HCT116 (cell line): ENCODE results near the gene ITPR1. TPM values are rescaled to one million over a fixed set of nuclear protein-coding genes. Genes with fewer than 3 reads are reported as not detected.

ENCODE experiments used
- ATAC-seq: fragments of 200-7000 bp; cut with Tn5 transposase; 2 replicates; pipeline ENCODE4 v1.9.1; 2020; ENCODE audit warnings: mild to moderate bottlenecking, moderate library complexity
- BruUV-seq: library from RNA; stranded (reverse); fragments of 400-500 nt; replicated peaks from 2 replicates; lab custom pipeline; 2021; lab: Mats Ljungman, UMichigan
- CTCF ChIA-PET: fragments of 300-600 bp; sonication (Branson Sonifier 250); formaldehyde crosslinking; loops from one replicate; lab custom pipeline; 2021; ENCODE audit warnings: antibody characterized with exemption; lab: Charles Lee
- POLR2A ChIA-PET: fragments of 300-600, 350-600 bp; sonication (Branson Sonifier 250); formaldehyde crosslinking; loops from one replicate; lab custom pipeline; 2021; ENCODE audit warnings: antibody characterized with exemption; lab: Charles Lee
- RAD21 ChIA-PET, 2 experiments: fragments of 300-600 bp; sonication (Branson Sonifier 250); formaldehyde crosslinking; loops; one replicate each; lab custom pipeline; 2023; ENCODE audit warnings: low total read pairs in 2 of 2; ENCODE audit not compliant: uncharacterized antibody in 2 of 2, unreplicated experiment in 2 of 2, low non-redundant PET in 1 of 2; lab: Charles Lee
- DNase-seq: peaks from one replicate; pipeline ENCODE4 v3.0.0-alpha.2; 2010; ENCODE audit warnings: low read depth, low spot score
- H2AFZ ChIP-seq: fragments of 200-600 bp; shearing (Covaris generic), sonication (generic); 2 replicates; pipeline ENCODE4 v1.6.1; 2017; ENCODE audit warnings: low read depth, mixed run types, mixed read lengths, antibody characterized with exemption, low read length; ENCODE audit not compliant: poor library complexity, severe bottlenecking
- H3K27ac ChIP-seq: 2 replicates; pipeline ENCODE4 v1.5.1; 2012; ENCODE audit warnings: low read depth, low read length
- H3K27me3 ChIP-seq: fragments of 200-600 bp; sonication (generic); 2 replicates; pipeline ENCODE4 v1.6.1; 2016; ENCODE audit warnings: mixed run types, low read length, mixed read lengths; ENCODE audit not compliant: insufficient read depth
- H3K36me3 ChIP-seq, 2 experiments: fragments of 200-500 bp in 1 of 2; fragments of 200-600 bp in 1 of 2; sonication (Bioruptor generic) in 1 of 2; sonication (generic) in 1 of 2; 2 replicates each; pipeline versions ENCODE4 v1.5.1 to v1.6.1; 2014 to 2016; ENCODE audit warnings: low read length in 2 of 2, inconsistent platforms in 1 of 2, mixed read lengths in 1 of 2, mixed run types in 1 of 2; ENCODE audit not compliant: insufficient read depth in 2 of 2, control insufficient read depth in 1 of 2
- H3K4me1 ChIP-seq, 2 experiments: fragments of 200-600 bp in 1 of 2; sonication (generic) in 1 of 2; 2 replicates each; pipeline versions ENCODE4 v1.5.1 to v1.6.1; 2012 to 2017; ENCODE audit warnings: low read length in 2 of 2, inconsistent platforms in 1 of 2, mild to moderate bottlenecking in 1 of 2, mixed read lengths in 1 of 2, mixed run types in 1 of 2, moderate library complexity in 1 of 2; ENCODE audit not compliant: insufficient read depth in 2 of 2, control insufficient read depth in 1 of 2
- H3K4me2 ChIP-seq: fragments of 200-600 bp; sonication (generic); 2 replicates; pipeline ENCODE4 v1.6.1; 2017; ENCODE audit warnings: mixed run types, low read length, mixed read lengths
- H3K4me3 ChIP-seq, 2 experiments: fragments of 200-600 bp in 1 of 2; sonication (generic) in 1 of 2; replicated peaks in 1 of 2; 2 replicates each; pipeline ENCODE4 v1.5.1; 2011 to 2016; ENCODE audit warnings: low read length in 2 of 2, control low read depth in 1 of 2, low read depth in 1 of 2, mild to moderate bottlenecking in 1 of 2, mixed read lengths in 1 of 2, mixed run types in 1 of 2
- H3K79me2 ChIP-seq: fragments of 200-600 bp; sonication (generic); 2 replicates; pipeline ENCODE4 v1.6.1; 2017; ENCODE audit warnings: mild to moderate bottlenecking, mixed run types, low read length, moderate library complexity, mixed read lengths; ENCODE audit not compliant: insufficient read depth
- H3K9ac ChIP-seq: fragments of 200-600 bp; sonication (generic); 2 replicates; pipeline ENCODE4 v1.6.1; 2016; ENCODE audit warnings: low read length, mixed read lengths
- H3K9me2 ChIP-seq: fragments of 200-600 bp; sonication (generic), shearing (Covaris generic); 2 replicates; pipeline ENCODE4 v1.6.1; 2017; ENCODE audit warnings: mixed run types, mild to moderate bottlenecking, moderate library complexity; ENCODE audit not compliant: insufficient read depth
- H3K9me3 ChIP-seq, 2 experiments: fragments of 200-500 bp in 1 of 2; fragments of 200-600 bp in 1 of 2; sonication (Bioruptor generic) in 1 of 2; sonication (generic) in 1 of 2; 2 replicates each; pipeline ENCODE4 v1.6.1; 2014 to 2017; ENCODE audit warnings: low read length in 2 of 2, mixed read lengths in 2 of 2, inconsistent platforms in 1 of 2, low read depth in 1 of 2, mild to moderate bottlenecking in 1 of 2, mixed run types in 1 of 2, moderate library complexity in 1 of 2; ENCODE audit not compliant: control insufficient read depth in 1 of 2, insufficient read depth in 1 of 2
- H4K20me1 ChIP-seq: fragments of 200-600 bp; sonication (generic), shearing (Covaris generic); 2 replicates; pipeline ENCODE4 v1.6.1; 2017; ENCODE audit warnings: mixed run types, mild to moderate bottlenecking, moderate library complexity; ENCODE audit not compliant: insufficient read depth
- CEBPB ChIP-seq: IDR thresholded peaks from 2 replicates; pipeline ENCODE4 v1.6.1; 2012; ENCODE audit warnings: low read depth
- EZH2phosphoT487 ChIP-seq: fragments of 200-600 bp; IDR thresholded peaks from 2 replicates; pipeline ENCODE4 v1.6.1; 2018; ENCODE audit warnings: antibody characterized with exemption, borderline replicate concordance
- POLR2A ChIP-seq: IDR thresholded peaks from 2 replicates; pipeline ENCODE4 v1.7.0; 2011; ENCODE audit warnings: borderline replicate concordance; ENCODE audit not compliant: insufficient read depth, insufficient read length; ENCODE audit errors: extremely low read depth
- POLR2AphosphoS5 ChIP-seq: IDR thresholded peaks from 2 replicates; pipeline ENCODE4 v1.6.1; 2011; ENCODE audit warnings: mild to moderate bottlenecking, low read depth, low read length, moderate library complexity
- SRF ChIP-seq: IDR thresholded peaks from 2 replicates; pipeline ENCODE4 v1.6.1; 2012; ENCODE audit warnings: low read depth
- YY1 ChIP-seq: IDR thresholded peaks from 2 replicates; pipeline ENCODE4 v1.6.1; 2011; ENCODE audit warnings: low read length, low read depth, moderate library complexity, mild to moderate bottlenecking; ENCODE audit not compliant: insufficient replicate concordance; ENCODE audit errors: extremely low read depth
- ZFX ChIP-seq: fragments of 450-650 bp; IDR thresholded peaks from 2 replicates; pipeline ENCODE4 v1.6.1; 2017
- intact Hi-C: fragments of 100-400 bp; cut with micrococcal nuclease; formaldehyde crosslinking; loops from 2 replicates; pipeline ENCODE4 v1.10.0; 2022
- total RNA-seq: library from RNA; stranded (reverse); gene quantifications from one replicate; pipeline ENCODE4 v1.2.1, GENCODE V29; 2021; ENCODE audit not compliant: unreplicated experiment
- TF ChIP-seq, protein P1 (sequence below): IDR thresholded peaks from 2 replicates; pipeline ENCODE4 v1.6.1; 2012
- TF ChIP-seq, protein P2 (sequence below), 3 experiments: fragments of 200-600 bp in 1 of 3; sonication (generic) in 1 of 3; IDR thresholded peaks in 2 of 3; conservative IDR thresholded peaks in 1 of 3; 2 replicates each; pipeline ENCODE4 v1.5.1; 2012 to 2017; ENCODE audit warnings: low read depth in 2 of 3, low read length in 2 of 3, antibody characterized with exemption in 1 of 3, borderline replicate concordance in 1 of 3, control low read depth in 1 of 3, mild to moderate bottlenecking in 1 of 3, mixed read lengths in 1 of 3, mixed run types in 1 of 3, moderate library complexity in 1 of 3; ENCODE audit not compliant: insufficient read depth in 1 of 3
- TF ChIP-seq, protein P3 (sequence below): IDR thresholded peaks from 2 replicates; pipeline ENCODE4 v1.6.1; 2011; ENCODE audit warnings: mild to moderate bottlenecking, low read length, moderate library complexity; ENCODE audit not compliant: insufficient replicate concordance; ENCODE audit errors: extremely low read depth

Gene ITPR1
- total RNA-seq, 1 experiment from 2014 or later, result 9.2 TPM

DNA sequence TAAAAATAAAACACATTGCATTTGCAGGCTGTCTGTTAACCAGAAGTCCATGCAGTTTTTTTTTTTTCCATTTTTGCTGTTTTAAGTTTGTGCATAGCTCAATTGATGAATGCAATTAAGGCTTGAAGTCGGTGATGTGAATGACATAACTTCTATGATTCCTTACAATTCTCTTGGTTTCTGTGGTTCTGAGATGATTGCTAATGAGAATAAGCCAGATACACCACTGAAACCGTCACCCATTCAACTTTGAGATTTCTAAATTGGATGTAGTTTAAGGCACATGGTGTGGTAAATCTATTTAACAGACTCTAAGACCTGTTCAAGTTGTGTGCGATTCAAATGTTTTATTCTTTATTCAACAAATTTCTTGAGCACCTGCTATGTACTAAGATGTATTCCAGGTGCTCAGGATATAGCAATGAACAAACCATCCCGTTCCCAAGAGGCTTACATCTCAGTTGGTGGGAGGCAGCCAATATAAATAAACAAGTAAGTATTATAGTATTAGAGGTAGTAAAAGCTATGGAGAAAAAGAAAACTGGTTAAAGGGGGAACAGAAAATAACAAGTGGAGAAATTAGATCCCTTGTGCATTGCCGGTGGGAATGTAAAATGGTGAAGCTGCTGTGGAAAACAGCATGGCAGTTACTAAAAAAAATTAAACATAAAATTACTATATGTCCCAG is 4.0 kb downstream of the ITPR1 start:
- BruUV-seq, result no TSS peak
- intact Hi-C loops, result no loop called here
- ATAC-seq (no peak), DNase-seq (no peak)
- peaks cover 0 to 16% of the 10 kb centered on the region in 2 experiments; a peak in 2 of 4 replicates for H3K4me1 ChIP-seq
- no peak overlapping the region for H3K9ac ChIP-seq
- H2AFZ ChIP-seq, result no peak overlapping the region
- H3K9me2 ChIP-seq, result no peaks in the 10 kb centered on the region
- H3K79me2 ChIP-seq, result no peaks in the 10 kb centered on the region
- no peaks in the 10 kb centered on the region for H3K9me3 ChIP-seq
- H3K27ac ChIP-seq, result no peak overlapping the region
- TF ChIP-seq YY1 (no peak), SRF (no peak), EZH2phosphoT487 (no peak), POLR2A (no peak), ZFX (no peak), CEBPB (no peak), POLR2AphosphoS5 (no peak)
- TF ChIP-seq, protein P1, sequence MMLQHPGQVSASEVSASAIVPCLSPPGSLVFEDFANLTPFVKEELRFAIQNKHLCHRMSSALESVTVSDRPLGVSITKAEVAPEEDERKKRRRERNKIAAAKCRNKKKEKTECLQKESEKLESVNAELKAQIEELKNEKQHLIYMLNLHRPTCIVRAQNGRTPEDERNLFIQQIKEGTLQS, result no peak
- TF ChIP-seq, protein P2, sequence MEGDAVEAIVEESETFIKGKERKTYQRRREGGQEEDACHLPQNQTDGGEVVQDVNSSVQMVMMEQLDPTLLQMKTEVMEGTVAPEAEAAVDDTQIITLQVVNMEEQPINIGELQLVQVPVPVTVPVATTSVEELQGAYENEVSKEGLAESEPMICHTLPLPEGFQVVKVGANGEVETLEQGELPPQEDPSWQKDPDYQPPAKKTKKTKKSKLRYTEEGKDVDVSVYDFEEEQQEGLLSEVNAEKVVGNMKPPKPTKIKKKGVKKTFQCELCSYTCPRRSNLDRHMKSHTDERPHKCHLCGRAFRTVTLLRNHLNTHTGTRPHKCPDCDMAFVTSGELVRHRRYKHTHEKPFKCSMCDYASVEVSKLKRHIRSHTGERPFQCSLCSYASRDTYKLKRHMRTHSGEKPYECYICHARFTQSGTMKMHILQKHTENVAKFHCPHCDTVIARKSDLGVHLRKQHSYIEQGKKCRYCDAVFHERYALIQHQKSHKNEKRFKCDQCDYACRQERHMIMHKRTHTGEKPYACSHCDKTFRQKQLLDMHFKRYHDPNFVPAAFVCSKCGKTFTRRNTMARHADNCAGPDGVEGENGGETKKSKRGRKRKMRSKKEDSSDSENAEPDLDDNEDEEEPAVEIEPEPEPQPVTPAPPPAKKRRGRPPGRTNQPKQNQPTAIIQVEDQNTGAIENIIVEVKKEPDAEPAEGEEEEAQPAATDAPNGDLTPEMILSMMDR (IDR thresholded peaks at IDR 0.05 in 2 of 3, conservative IDR thresholded peaks at IDR 0.05 in 1 of 3; ENCODE audit: borderline replicate concordance in 1 of 3, insufficient read depth in 1 of 3, low read depth in 2 of 3, low read length in 2 of 3), result no peak
- TF ChIP-seq, protein P3, sequence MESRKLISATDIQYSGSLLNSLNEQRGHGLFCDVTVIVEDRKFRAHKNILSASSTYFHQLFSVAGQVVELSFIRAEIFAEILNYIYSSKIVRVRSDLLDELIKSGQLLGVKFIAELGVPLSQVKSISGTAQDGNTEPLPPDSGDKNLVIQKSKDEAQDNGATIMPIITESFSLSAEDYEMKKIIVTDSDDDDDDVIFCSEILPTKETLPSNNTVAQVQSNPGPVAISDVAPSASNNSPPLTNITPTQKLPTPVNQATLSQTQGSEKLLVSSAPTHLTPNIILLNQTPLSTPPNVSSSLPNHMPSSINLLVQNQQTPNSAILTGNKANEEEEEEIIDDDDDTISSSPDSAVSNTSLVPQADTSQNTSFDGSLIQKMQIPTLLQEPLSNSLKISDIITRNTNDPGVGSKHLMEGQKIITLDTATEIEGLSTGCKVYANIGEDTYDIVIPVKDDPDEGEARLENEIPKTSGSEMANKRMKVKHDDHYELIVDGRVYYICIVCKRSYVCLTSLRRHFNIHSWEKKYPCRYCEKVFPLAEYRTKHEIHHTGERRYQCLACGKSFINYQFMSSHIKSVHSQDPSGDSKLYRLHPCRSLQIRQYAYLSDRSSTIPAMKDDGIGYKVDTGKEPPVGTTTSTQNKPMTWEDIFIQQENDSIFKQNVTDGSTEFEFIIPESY, result no peak
- peaks cover 10% of the 10 kb centered on the region; the same call in 1 of the 2 replicates for H3K27me3 ChIP-seq
- no peak overlapping the region for H3K4me3 ChIP-seq
- RAD21 ChIA-PET, result no interaction called here
- no peaks in the 10 kb centered on the region for H4K20me1 ChIP-seq
- H3K4me2 ChIP-seq, result no peak overlapping the region
- H3K36me3 ChIP-seq, result no peaks in the 10 kb centered on the region
- POLR2A ChIA-PET, result no interaction called here
- CTCF ChIA-PET, result no interaction called here
